Neural cell (in vitro differentiated cells): ENCODE data around the gene ATP2C2. TPM values are rescaled to one million over a fixed set of nuclear protein-coding genes. Genes with fewer than 3 reads are reported as not detected.

Experiments
- H2AFZ ChIP-seq: fragments of 200-600, 300-800 bp; sonication (generic), shearing (Covaris generic); 2 replicates; pipeline ENCODE4 v1.6.0; 2014; ENCODE audit warnings: low read depth, mild to moderate bottlenecking, antibody characterized with exemption, low read length, moderate library complexity
- H3F3A ChIP-seq: fragments of 200-600 bp; shearing (Covaris generic); 2 replicates; pipeline ENCODE4 v1.6.1; 2016; ENCODE audit warnings: mild to moderate bottlenecking, moderate library complexity, mixed read lengths, antibody characterized with exemption, low read length; ENCODE audit not compliant: insufficient read depth, poor library complexity, severe bottlenecking
- H3K27ac ChIP-seq: fragments of 200-600, 300-800 bp; sonication (generic), shearing (Covaris generic); 2 replicates; pipeline ENCODE4 v1.5.1; 2014; ENCODE audit warnings: mild to moderate bottlenecking, low read length, moderate library complexity
- H3K27me3 ChIP-seq: fragments of 300-800, 200-600 bp; sonication (generic), shearing (Covaris generic); 2 replicates; pipeline ENCODE4 v1.6.0; 2014; ENCODE audit warnings: mild to moderate bottlenecking, low read depth, low read length, moderate library complexity; ENCODE audit not compliant: insufficient read depth
- H3K36me3 ChIP-seq: fragments of 300-800, 200-600 bp; sonication (generic), shearing (Covaris generic); 2 replicates; pipeline ENCODE4 v1.5.1; 2014; ENCODE audit warnings: mild to moderate bottlenecking, antibody characterized with exemption, low read length, moderate library complexity; ENCODE audit not compliant: insufficient read depth
- H3K4me2 ChIP-seq: fragments of 300-800, 200-600 bp; sonication (generic), shearing (Covaris generic); 2 replicates; pipeline ENCODE4 v1.6.0; 2014; ENCODE audit warnings: mild to moderate bottlenecking, low read length
- H3K4me3 ChIP-seq: fragments of 300-800, 200-600 bp; sonication (generic), shearing (Covaris generic); 2 replicates; pipeline ENCODE4 v1.5.1; 2014; ENCODE audit warnings: mild to moderate bottlenecking, low read length, moderate library complexity
- H3K79me2 ChIP-seq: fragments of 200-600 bp; shearing (Covaris generic); replicated peaks from 2 replicates; pipeline ENCODE4 v1.6.0; 2014; ENCODE audit warnings: mild to moderate bottlenecking, low read length, moderate library complexity; ENCODE audit not compliant: insufficient read depth
- H3K9ac ChIP-seq: fragments of 300-800, 200-600 bp; sonication (generic), shearing (Covaris generic); 2 replicates; pipeline ENCODE4 v1.6.1; 2016; ENCODE audit warnings: mild to moderate bottlenecking, low read length, mixed read lengths
- H3K9me2 ChIP-seq: fragments of 200-600 bp; shearing (Covaris generic); 2 replicates; pipeline ENCODE4 v1.6.1; 2016; ENCODE audit warnings: mild to moderate bottlenecking, low read length, mixed read lengths; ENCODE audit not compliant: insufficient read depth
- H3K9me3 ChIP-seq: fragments of 200-600, 300-800 bp; sonication (generic), shearing (Covaris generic); 2 replicates; pipeline ENCODE4 v1.6.1; 2016; ENCODE audit warnings: mild to moderate bottlenecking, mixed run types, low read length, moderate library complexity, mixed read lengths
- H4K20me1 ChIP-seq: fragments of 200-600 bp; shearing (Covaris generic); 2 replicates; pipeline ENCODE4 v1.6.1; 2016; ENCODE audit warnings: mild to moderate bottlenecking, mixed run types; ENCODE audit not compliant: insufficient read depth
- EP300 ChIP-seq: fragments of 450-650 bp; conservative IDR thresholded peaks from 2 replicates; pipeline ENCODE4 v1.6.1; 2014; ENCODE audit warnings: antibody characterized with exemption, mild to moderate bottlenecking, moderate library complexity; ENCODE audit not compliant: poor library complexity, severe bottlenecking
- EZH2 ChIP-seq: fragments of 200-600, 300-800 bp; shearing (Covaris generic), sonication (generic); IDR thresholded peaks from 2 replicates; pipeline ENCODE4 v1.6.1; 2014; ENCODE audit warnings: antibody characterized with exemption, low read length, borderline replicate concordance, mild to moderate bottlenecking; ENCODE audit not compliant: insufficient read depth, poor library complexity, severe bottlenecking
- MXI1 ChIP-seq: fragments of 450-650 bp; conservative IDR thresholded peaks from 2 replicates; pipeline ENCODE4 v1.6.1; 2014; ENCODE audit warnings: antibody characterized with exemption, mild to moderate bottlenecking; ENCODE audit not compliant: poor library complexity, severe bottlenecking
- POLR2AphosphoS5 ChIP-seq: IDR thresholded peaks from 2 replicates; pipeline ENCODE4 v1.6.1; 2012
- RAD21 ChIP-seq: fragments of 450-650 bp; conservative IDR thresholded peaks from 2 replicates; pipeline ENCODE4 v1.6.1; 2014; ENCODE audit warnings: antibody characterized with exemption, mild to moderate bottlenecking, moderate library complexity
- SMC3 ChIP-seq: fragments of 450-650 bp; conservative IDR thresholded peaks from 2 replicates; pipeline ENCODE4 v1.6.1; 2014; ENCODE audit warnings: antibody characterized with exemption, mild to moderate bottlenecking, moderate library complexity; ENCODE audit not compliant: poor library complexity
- TAF1 ChIP-seq: IDR thresholded peaks from 2 replicates; pipeline ENCODE4 v1.6.1; 2012; ENCODE audit warnings: low read depth
- polyA plus RNA-seq: library from polyadenylated mRNA; depleted of rRNA; stranded (reverse); fragments of >200 nt; gene quantifications from 2 replicates; pipeline ENCODE4 v1.2.3, GENCODE V29; 2014
- TF ChIP-seq, protein P1 (sequence below): IDR thresholded peaks from 2 replicates; pipeline ENCODE4 v1.6.1; 2012; ENCODE audit warnings: borderline replicate concordance
- TF ChIP-seq, protein P2 (sequence below): fragments of 450-650 bp; IDR thresholded peaks from 2 replicates; pipeline ENCODE4 v1.5.1; 2014; ENCODE audit warnings: antibody characterized with exemption, mild to moderate bottlenecking, moderate library complexity; ENCODE audit not compliant: poor library complexity, severe bottlenecking

The ATP2C2 gene
- polyA plus RNA-seq, 1 donor from 2014 or later, result not detected

DNA sequence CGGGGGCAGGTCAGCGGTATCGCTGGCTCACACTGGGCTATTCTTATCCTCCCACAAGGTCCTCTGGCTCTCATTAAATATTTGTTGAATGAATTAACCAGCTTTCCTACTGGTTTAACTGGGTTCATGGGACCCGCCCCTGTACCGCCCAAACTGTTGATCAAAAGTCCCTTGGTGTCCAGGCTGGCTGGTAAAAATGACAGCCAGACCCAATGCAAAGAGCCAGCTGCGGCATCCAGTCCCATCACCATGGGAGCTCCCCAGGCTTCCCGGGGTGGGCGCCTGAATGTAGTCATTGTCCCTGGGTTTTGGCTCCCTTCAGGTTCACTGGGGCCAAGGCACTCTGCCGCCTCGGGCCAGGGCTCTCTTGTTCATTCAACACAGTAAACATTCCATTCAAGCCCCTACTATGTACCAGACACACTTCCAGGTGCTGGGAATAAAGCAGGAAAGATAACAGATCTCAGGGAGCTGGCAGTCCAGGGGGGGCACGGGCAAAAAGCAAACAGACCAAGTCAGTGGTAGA is 11.7 kb upstream of the ATP2C2 start:
- Histone ChIP-seq H3F3A (no peaks in the 10 kb centered on the region), H3K79me2 (no peaks in the 10 kb centered on the region), H3K4me3 (no peak overlapping the region), H3K27ac (no peak overlapping the region), H3K9me2 (no peaks in the 10 kb centered on the region), H3K4me2 (no peak overlapping the region), H3K9ac (no peak overlapping the region), H3K27me3 (no peaks in the 10 kb centered on the region), H3K36me3 (no peaks in the 10 kb centered on the region), H3K9me3 (no peaks in the 10 kb centered on the region), H2AFZ (no peak overlapping the region), H4K20me1 (no peaks in the 10 kb centered on the region)
- no peak for TF ChIP-seq EP300
- no peak for TF ChIP-seq SMC3
- TF ChIP-seq RAD21, result no peak
- TF ChIP-seq POLR2AphosphoS5, result no peak
- TF ChIP-seq, protein P1, sequence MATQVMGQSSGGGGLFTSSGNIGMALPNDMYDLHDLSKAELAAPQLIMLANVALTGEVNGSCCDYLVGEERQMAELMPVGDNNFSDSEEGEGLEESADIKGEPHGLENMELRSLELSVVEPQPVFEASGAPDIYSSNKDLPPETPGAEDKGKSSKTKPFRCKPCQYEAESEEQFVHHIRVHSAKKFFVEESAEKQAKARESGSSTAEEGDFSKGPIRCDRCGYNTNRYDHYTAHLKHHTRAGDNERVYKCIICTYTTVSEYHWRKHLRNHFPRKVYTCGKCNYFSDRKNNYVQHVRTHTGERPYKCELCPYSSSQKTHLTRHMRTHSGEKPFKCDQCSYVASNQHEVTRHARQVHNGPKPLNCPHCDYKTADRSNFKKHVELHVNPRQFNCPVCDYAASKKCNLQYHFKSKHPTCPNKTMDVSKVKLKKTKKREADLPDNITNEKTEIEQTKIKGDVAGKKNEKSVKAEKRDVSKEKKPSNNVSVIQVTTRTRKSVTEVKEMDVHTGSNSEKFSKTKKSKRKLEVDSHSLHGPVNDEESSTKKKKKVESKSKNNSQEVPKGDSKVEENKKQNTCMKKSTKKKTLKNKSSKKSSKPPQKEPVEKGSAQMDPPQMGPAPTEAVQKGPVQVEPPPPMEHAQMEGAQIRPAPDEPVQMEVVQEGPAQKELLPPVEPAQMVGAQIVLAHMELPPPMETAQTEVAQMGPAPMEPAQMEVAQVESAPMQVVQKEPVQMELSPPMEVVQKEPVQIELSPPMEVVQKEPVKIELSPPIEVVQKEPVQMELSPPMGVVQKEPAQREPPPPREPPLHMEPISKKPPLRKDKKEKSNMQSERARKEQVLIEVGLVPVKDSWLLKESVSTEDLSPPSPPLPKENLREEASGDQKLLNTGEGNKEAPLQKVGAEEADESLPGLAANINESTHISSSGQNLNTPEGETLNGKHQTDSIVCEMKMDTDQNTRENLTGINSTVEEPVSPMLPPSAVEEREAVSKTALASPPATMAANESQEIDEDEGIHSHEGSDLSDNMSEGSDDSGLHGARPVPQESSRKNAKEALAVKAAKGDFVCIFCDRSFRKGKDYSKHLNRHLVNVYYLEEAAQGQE, result no peak
- no peak for TF ChIP-seq EZH2
- TF ChIP-seq MXI1, result no peak
- TF ChIP-seq, protein P2, sequence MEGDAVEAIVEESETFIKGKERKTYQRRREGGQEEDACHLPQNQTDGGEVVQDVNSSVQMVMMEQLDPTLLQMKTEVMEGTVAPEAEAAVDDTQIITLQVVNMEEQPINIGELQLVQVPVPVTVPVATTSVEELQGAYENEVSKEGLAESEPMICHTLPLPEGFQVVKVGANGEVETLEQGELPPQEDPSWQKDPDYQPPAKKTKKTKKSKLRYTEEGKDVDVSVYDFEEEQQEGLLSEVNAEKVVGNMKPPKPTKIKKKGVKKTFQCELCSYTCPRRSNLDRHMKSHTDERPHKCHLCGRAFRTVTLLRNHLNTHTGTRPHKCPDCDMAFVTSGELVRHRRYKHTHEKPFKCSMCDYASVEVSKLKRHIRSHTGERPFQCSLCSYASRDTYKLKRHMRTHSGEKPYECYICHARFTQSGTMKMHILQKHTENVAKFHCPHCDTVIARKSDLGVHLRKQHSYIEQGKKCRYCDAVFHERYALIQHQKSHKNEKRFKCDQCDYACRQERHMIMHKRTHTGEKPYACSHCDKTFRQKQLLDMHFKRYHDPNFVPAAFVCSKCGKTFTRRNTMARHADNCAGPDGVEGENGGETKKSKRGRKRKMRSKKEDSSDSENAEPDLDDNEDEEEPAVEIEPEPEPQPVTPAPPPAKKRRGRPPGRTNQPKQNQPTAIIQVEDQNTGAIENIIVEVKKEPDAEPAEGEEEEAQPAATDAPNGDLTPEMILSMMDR, result no peak

DNA sequence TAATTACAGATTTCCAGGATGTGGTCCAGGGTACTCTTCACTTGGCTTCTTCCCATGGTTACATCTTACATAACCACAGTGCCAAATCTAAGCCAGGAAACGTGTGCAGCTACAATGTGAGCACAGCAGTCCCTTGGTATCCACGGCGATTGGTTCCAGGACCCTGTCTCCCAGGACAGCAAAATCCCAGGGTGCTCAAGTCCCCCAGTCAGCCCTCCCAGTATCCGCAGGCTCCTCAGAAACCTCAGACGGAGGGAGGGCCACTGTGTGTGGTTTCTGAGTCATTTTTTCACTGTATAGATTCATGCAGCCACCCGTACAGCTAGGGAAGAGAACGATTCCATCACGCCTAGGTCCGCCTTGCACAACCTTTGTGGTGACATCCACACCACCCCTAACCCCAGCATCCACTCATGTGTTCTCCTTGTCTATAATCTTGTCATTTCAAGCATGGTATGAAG is 11.1 kb upstream of the ATP2C2 start:
- H3K27ac ChIP-seq, result no peak overlapping the region

More for the DNA sequence above, 11.1 kb upstream of the ATP2C2 start:
- H2AFZ ChIP-seq, result no peak overlapping the region
- no peaks in the 10 kb centered on the region for H4K20me1 ChIP-seq
- no peak overlapping the region for H3K4me3 ChIP-seq
- no peak overlapping the region for H3K9ac ChIP-seq
- H3K4me2 ChIP-seq, result no peak overlapping the region
- H3K9me2 ChIP-seq, result no peaks in the 10 kb centered on the region
- H3F3A ChIP-seq, result no peaks in the 10 kb centered on the region
- no peaks in the 10 kb centered on the region for H3K27me3 ChIP-seq
- no peaks in the 10 kb centered on the region for H3K79me2 ChIP-seq
- H3K36me3 ChIP-seq, result no peaks in the 10 kb centered on the region
- TF ChIP-seq POLR2AphosphoS5 (no peak), EP300 (no peak), MXI1 (no peak), EZH2 (no peak), RAD21 (no peak), SMC3 (no peak), TAF1 (no peak)
- TF ChIP-seq, protein P1, result no peak
- TF ChIP-seq, protein P2, result no peak
- no peaks in the 10 kb centered on the region for H3K9me3 ChIP-seq
